IPS DF 6.9 (cell line): ENCODE results near the gene PGAM2.

Experiments
- DNase-seq: peaks from one replicate; pipeline ENCODE4 v3.0.0-alpha.2; 2013; ENCODE audit warnings: low read depth, low spot score
- H3K27ac ChIP-seq: one replicate; pipeline ENCODE4 v1.5.1; 2013; ENCODE audit warnings: low read length, control low read depth
- H3K27me3 ChIP-seq: 2 replicates; pipeline ENCODE4 v1.6.1; 2013; ENCODE audit warnings: mild to moderate bottlenecking, low read length; ENCODE audit not compliant: control insufficient read depth, insufficient read depth
- H3K36me3 ChIP-seq: 2 replicates; pipeline ENCODE4 v1.6.1; 2013; ENCODE audit warnings: low read length; ENCODE audit not compliant: control insufficient read depth, insufficient read depth
- H3K4me1 ChIP-seq: 2 replicates; pipeline ENCODE4 v1.6.1; 2013; ENCODE audit warnings: low read length; ENCODE audit not compliant: control insufficient read depth, insufficient read depth
- H3K4me3 ChIP-seq: 2 replicates; pipeline ENCODE4 v1.5.1; 2013; ENCODE audit warnings: mild to moderate bottlenecking, low read length
- H3K9me3 ChIP-seq: 2 replicates; pipeline ENCODE4 v1.6.1; 2013; ENCODE audit warnings: low read length, inconsistent platforms; ENCODE audit not compliant: control insufficient read depth, insufficient read depth
- WGBS: extraction: QIAGEN DNeasy Blood & Tissue Kit; methylation state at CpG from one replicate; pipeline ENCODE4 v1.1.7; 2013; ENCODE audit warnings: mixed read lengths, missing lambda C conversion rate; ENCODE audit not compliant: insufficient read length, insufficient coverage; 5-methylcytosine and 5-hydroxymethylcytosine counted together

PGAM2 gene

DNA sequence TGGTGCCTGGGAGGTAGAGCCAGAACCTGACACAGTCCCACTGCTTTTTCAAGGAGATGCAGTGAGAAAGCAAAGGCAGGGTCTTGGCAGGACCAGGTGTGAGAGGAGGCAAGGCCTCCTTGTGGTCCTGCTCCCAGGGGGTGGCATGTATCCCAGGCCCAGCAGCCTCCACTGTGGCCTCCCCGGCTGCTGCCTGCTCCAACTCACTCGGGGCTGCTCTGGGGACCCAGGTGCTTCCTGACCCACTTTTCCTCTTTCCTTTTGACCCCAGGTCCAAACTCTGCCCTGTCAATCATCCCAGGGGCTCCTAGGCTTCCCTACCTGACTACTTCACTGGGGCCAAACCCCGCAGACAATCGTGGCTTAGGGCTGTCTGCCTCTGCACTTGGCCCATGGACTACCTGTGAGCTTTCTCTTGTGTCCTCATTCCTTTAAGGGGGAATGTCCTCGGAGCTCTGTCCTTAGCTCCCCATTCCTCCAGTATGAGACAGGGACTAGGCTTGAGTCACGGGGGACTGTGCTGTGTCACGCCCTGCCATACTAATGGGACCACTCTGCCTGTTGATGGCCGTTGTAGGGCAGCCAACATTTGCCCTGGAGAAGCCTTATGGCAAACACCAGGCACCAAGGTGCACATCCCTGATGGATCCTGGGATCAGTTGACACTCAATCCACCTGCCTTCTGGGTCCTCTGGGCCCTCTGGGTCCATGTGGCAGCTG, 37.6 kb upstream of the PGAM2 start:
- WGBS = no CpG with 5 or more reads among the region's 8 CpGs
- H3K36me3 ChIP-seq = 0 out of 2 replicates have a peak, but pooled peaks cover under 1% of the 10 kb centered on the region
- H3K4me1 ChIP-seq = 0 out of 2 replicates have a peak, but pooled peaks cover 1% of the 10 kb centered on the region
- H3K27me3 ChIP-seq = no peaks in the 10 kb centered on the region
- DNase-seq = no peak
- H3K9me3 ChIP-seq = no peaks in the 10 kb centered on the region
- H3K4me3 ChIP-seq = no peak overlapping the region
- no peak overlapping the region for H3K27ac ChIP-seq

DNA sequence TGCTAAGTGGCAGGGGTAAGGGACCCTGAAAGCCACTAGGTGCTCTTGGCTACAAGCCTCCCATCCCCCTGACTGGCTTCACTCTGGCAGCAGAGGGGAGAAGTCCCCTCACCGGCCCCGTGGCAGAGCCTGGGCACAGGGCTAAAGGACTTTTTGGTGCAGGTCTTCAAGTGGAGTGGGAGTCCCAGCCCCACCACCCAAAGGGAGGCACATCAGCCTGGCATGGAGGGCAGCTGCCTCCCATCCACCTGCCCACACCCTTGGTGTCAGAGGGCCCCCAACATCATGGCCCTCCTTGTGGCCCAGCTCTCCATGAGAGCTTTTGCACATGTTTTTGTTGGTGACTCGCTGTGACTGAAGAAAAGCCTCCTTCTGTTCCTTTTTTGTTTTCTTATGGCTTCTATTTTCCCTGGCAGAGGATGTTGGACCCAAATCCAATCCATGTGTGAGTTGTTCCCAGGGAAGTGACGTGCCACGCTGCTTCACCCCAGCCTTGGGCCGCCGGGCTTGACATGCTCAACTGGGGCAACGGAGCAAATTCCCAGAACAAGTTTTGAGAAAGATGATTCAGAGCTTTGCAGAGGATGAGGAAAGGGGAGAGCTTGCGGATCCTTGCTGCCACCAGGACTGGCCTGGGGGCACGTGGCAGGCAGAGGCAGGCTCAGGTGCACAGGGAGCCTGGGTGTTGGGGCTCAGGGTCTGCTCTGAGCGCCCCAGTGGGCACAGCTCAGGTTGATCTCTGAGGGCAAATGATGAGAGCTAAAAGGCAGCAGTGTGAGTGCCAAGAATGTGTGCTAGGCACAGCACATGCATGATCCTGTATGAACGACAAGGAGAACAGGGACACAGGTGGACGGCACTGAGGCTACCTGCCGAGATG, 36.8 kb upstream of the PGAM2 start:
- Histone ChIP-seq H3K27ac (no peak overlapping the region), H3K27me3 (no peaks in the 10 kb centered on the region), H3K4me1 (0 out of 2 replicates have a peak, but pooled peaks cover 1% of the 10 kb centered on the region), H3K4me3 (no peak overlapping the region), H3K36me3 (no peaks in the 10 kb centered on the region), H3K9me3 (no peaks in the 10 kb centered on the region)
- no peak for DNase-seq
- WGBS = no CpG with 5 or more reads among the region's 14 CpGs

DNA sequence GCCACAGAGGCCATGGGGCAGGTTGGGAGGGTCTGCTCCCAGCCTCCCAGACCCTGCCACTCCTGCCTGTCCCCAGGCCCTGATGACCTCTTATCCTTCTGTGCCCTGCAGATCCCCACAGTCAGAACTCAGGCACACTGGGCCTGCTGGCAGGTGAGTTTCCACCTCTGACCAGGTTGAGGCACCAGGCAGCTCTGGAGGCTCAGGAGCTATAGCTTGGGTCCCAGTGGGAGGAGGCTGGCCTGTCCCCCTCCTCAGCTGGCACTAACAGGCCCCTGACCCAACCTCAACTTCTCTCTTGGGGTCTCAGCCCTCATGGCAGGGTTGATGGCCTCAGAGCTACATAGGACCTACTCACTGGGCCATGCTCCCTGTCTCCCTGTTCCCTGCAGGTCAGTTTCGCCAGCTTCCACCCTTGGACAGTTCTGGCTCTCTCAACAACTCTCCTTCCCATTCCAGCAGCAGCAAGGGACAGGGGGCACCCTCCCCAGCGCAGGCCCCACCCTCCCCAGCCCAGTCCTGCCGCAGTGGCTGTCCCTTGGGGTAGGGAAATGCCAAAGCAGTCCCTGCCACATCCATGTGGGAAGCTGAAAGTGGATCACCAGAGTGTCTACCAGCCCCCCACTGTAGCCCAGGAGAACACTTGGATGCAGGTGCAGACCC, 36.1 kb upstream of the PGAM2 start:
- Histone ChIP-seq H3K27ac (no peak overlapping the region), H3K9me3 (no peaks in the 10 kb centered on the region), H3K4me3 (no peak overlapping the region), H3K36me3 (no peaks in the 10 kb centered on the region), H3K4me1 (0 out of 2 replicates have a peak, but pooled peaks cover 1% of the 10 kb centered on the region), H3K27me3 (no peaks in the 10 kb centered on the region)
- WGBS = no CpG with 5 or more reads among the region's 3 CpGs
- no peak for DNase-seq

DNA sequence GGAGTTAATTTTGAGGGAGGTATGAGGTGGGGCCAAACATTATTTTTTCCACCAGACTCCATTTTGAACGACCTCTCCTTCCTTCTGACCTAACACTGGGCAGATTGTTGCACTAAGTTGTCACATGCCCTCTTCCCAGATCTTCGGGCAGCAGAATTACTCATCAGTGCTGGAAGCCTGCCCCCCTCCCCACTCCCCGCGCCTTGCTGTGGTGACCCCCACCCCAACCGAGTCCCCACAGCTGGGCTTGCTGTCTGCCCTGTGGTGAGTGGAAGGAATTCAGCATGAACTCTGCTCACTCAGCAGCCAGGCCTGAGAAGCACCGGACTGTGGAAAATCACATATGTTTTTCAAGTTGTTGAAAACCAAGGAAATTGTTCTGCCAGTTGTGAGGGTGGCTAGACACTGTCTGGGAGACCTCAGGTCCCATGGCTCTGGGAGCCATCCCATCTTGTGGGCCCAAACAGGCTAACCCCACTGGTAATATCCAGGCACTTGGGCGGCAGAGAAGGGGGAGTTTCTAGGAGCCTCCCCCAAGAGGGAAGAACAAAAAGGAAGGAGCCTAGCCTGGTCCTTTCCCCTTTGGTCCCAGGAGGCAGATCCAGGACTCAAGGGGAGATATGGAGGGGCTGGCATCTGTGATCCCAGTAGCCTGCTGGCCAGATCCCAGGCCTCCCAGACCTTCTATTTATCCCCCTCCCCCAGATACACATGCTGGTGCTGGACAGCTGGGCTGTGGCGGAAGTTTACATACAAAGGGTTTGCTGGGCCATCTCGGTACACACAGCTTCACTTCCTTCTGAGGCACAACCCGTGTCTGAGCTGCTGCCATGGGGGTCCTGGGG, 35.3 kb upstream of the PGAM2 start:
- no peak for DNase-seq
- no peaks in the 10 kb centered on the region for H3K9me3 ChIP-seq
- no CpG with 5 or more reads among the region's 10 CpGs for WGBS
- no peaks in the 10 kb centered on the region for H3K27me3 ChIP-seq
- H3K27ac ChIP-seq = no peak overlapping the region
- H3K4me1 ChIP-seq = 0 out of 2 replicates have a peak, but pooled peaks cover 1% of the 10 kb centered on the region
- H3K36me3 ChIP-seq = no peaks in the 10 kb centered on the region
- no peak overlapping the region for H3K4me3 ChIP-seq

DNA sequence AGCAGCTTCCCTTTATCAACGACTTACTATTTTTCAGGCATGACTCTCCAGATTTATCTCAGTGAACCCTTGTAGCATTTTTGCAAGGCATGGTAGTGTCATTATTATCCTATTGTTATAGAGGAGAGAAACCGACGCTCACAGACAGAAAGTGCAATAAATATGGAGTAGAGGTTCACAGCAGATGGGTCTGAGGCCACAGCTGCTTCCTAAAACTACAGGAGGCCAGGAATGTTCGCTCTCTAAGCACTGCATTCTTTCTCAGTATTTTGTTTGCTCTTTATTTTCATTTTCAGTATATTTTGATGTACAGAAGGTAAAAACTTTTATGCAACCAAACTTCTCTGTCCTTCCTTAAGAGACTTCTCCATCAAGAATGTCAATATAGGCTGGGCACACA, 34.3 kb upstream of the PGAM2 start:
- Histone ChIP-seq H3K4me1 (0 out of 2 replicates have a peak, but pooled peaks cover 1% of the 10 kb centered on the region), H3K27ac (no peak overlapping the region), H3K4me3 (no peak overlapping the region), H3K27me3 (no peaks in the 10 kb centered on the region), H3K36me3 (no peaks in the 10 kb centered on the region), H3K9me3 (no peaks in the 10 kb centered on the region; the same call in 1 of the 2 replicates)
- no CpG with 5 or more reads among the region's 4 CpGs for WGBS
- DNase-seq = no peak

DNA sequence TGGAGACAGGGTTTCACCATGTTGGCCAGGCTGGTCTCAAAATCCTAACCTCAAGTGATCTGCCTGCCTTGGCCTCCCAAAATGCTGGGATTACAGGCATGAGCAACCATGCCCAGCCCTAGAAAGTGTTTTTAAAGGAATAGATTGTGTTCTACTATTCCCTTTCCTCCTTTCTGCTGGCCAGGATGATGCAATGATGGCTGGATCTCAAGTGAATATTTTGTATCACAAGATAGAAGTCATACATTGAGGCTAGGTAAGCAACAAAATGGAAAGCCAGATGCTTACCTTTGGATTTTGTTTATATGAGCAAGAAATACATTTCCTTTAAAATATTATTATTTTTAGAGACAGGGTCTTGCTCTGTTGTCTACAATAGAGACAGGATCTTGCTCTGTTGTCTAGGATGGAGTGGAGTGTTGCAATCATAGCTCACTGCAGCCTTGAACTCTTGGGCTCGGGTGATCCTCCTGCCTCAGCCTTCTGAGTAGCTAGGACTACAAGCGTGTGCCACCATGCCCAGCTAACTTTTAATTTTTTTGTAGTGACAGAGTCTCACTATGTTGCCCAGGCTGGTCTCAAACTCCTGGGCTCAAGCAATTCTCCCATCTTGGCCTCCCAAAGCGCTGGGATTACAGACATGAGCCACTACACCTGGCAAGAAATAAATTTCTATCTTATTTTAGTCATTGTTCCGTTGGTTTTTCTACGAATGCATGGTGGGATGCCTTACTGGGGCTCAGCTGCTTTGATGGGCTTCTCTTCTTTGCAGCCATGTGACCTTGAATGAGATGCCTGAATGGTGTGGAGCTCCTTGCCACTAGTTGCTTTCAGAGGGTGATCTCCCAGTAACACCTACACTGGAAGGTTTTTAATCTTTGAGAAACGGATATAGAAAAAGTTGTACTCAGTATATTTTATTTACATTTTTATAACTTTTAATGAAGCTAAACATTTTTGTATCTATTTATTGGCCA, 33.0 kb upstream of the PGAM2 start:
- H3K36me3 ChIP-seq = no peaks in the 10 kb centered on the region
- WGBS = no CpG with 5 or more reads among the region's 6 CpGs
- no peak overlapping the region for H3K27ac ChIP-seq
- no peak overlapping the region for H3K4me3 ChIP-seq
- no peaks in the 10 kb centered on the region for H3K27me3 ChIP-seq
- no peak for DNase-seq
- no peaks in the 10 kb centered on the region; the same call in 1 of the 2 replicates for H3K9me3 ChIP-seq
- H3K4me1 ChIP-seq = 0 out of 2 replicates have a peak, but pooled peaks cover 1% of the 10 kb centered on the region

DNA sequence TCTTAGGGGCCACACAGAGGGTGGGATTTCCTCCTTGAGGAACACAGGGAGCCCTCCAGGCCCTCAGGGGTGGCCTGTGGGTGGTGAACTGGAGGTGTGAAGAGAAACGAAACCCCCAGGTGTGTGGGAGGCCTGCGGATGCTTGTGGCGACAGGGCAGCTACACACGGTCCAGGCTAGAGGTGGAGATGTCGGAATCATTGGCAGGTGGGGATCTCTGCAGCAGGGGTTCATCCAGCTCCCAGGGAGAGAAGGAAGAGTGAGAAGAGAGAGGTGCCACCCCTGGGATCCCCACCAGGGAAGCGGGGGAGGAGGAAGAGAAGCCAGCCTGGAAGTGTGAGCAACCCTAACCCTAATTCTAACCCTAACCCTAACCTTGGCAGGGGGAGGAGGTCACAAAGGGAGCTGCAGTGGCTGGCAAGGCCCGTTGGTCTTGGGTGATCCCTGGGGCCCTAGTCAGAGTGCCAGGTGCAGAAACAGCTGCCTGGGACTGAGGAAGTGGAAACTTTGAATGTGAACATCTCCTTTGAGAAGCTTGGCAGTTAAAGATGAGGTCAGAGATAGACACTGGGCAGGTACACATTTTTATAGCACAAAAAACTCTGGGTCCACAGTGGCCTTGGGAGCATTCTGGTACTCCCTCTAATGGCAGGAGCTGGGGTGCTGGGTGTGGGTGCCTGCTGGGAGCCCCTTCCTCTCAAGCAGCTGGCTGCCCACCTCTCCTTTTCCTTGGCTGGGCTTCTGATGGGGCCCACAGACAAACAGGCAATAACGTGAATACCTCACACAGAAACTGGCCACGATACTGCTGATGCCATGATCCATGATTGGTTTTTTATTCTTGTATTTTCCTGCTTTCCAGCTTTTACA, 31.9 kb upstream of the PGAM2 start:
- Histone ChIP-seq H3K27ac (no peak overlapping the region), H3K9me3 (no peaks in the 10 kb centered on the region; the same call in 1 of the 2 replicates), H3K27me3 (no peaks in the 10 kb centered on the region), H3K4me3 (no peak overlapping the region), H3K36me3 (no peaks in the 10 kb centered on the region), H3K4me1 (0 out of 2 replicates have a peak, but pooled peaks cover 1% of the 10 kb centered on the region)
- no CpG with 5 or more reads among the region's 9 CpGs for WGBS
- DNase-seq = no peak

DNA sequence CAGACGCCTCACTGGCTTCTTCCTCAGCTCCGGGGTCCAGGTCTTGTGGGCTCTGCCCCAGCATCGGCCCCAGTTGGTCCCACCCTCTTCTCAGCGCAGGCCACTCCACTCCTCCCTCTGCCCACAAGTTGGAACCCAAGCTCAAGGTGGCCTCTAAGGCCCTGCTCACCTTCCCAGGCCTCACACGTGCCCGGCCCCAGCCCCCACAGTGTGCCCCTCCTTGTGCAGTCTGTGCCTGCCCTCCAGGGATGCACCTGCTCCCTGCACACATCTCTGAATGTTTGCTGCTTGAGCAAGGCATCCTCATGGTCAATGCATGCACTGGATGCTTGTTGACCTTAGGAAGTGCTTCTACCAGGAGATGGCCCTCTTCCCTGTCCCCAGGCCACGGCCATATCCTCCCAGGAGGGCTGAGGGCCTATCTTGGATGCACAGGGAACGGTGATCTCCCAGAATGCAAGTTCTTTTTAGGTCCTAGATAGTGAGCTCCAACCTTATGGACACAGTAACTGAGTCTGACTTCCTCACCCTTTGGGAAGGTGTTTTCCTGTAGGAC, 31.0 kb upstream of the PGAM2 start:
- DNase-seq = no peak
- Histone ChIP-seq H3K27me3 (no peaks in the 10 kb centered on the region), H3K36me3 (no peaks in the 10 kb centered on the region), H3K4me3 (no peak overlapping the region), H3K4me1 (0 out of 2 replicates have a peak, but pooled peaks cover 1% of the 10 kb centered on the region), H3K9me3 (no peaks in the 10 kb centered on the region; the same call in 1 of the 2 replicates), H3K27ac (no peak overlapping the region)
- WGBS = no CpG with 5 or more reads among the region's 8 CpGs
